GM10847 (cell line): ENCODE measurements around the gene STMN3.

Experiments used
- POLR2A ChIP-seq: IDR thresholded peaks from 2 replicates; pipeline ENCODE4 v1.6.1; 2011; ENCODE audit not compliant: insufficient read length; ENCODE audit errors: extremely low read depth

STMN3 gene

DNA sequence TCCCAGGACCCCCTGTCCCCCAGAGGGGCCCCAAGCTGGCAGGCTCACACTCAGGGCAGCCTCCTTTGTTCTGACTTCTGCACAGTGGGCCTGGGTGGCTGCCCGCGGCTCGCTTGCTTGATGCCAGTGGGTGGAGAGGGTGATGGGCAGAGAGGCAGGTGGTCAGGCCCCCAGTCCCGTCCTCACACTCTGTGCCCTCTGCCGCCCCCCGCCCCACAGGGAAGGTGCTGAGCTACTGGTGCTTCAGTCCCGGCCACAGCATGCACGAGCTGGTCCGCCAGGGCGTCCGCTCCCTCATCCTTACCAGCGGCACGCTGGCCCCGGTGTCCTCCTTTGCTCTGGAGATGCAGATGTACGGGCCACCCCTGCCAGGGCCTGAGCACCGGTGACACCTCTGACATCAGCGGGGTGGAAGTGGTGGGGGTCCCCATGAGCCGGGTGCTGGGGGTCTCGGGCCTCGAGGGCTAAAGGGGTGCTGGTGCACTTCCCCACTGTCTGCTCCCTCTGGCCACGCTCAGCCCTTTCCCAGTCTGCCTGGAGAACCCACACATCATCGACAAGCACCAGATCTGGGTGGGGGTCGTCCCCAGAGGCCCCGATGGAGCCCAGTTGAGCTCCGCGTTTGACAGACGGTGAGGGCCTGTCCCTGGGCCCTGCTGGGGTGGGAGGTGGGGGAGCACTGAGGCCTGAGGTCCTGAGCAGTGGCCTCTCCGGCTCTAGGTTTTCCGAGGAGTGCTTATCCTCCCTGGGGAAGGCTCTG lies 34.4 kb upstream of the STMN3 start:
- no peak for TF ChIP-seq POLR2A

DNA sequence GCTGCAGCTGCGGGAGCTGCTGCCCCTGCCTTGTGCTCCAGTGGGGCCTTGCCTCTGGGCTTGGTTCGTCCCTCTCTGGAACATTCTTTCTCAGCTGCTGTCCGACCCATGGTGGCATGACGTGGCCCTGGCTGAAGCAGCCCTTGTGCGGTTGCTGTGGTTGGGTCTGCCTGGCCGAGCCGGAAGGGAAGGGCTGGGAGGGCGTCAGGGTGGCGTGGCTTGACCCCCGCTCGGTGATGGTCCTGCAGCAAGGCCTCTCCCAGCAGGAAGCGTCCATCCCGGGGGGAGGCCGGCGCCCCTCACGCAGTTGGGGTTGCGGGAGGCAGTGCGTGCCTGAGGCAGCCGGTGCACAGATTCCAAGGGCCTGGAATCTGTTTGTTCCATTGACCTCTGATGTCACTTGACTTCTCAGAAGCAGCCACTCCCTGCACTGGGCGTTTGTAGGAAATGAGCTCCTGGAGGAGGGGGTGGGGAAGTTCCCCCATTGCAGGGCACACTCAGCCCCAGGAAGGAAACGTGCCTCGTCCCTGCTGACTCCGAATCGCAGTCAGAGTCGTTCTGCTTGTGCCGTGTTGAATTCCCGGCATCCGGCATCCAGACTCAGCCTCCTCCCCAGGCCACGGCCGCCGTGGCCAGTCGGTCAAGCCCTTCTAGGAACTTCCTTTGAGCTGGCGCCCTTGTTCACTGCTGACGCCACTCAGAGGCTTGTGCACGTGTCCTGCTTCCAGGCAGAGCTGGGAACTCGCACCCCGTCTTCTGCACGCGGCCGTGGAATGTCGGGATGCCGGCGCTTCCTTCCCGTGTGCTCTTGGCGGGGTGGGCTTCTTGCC lies 33.5 kb upstream of the STMN3 start:
- no peak for TF ChIP-seq POLR2A

DNA sequence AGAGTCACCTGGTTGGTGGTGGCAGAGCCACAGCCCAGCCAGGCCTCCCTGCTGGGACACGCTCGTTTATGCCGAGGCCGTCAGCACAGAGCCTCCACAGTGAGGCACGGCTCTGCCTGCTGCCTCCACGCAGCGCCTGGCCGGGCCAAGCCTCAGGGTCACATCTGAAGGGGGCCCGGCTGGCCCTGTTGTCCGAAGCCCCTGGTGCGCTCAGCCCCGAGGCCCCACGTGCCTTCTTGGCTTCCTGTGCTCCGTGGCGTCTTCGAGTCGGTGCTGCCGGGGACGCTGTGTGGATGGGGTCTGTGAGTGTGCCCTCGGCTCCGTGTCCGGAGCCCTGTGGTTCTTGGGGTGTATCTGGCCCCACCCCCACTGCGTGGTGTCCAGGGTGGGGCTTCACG lies 32.9 kb upstream of the STMN3 start:
- no peak for TF ChIP-seq POLR2A

DNA sequence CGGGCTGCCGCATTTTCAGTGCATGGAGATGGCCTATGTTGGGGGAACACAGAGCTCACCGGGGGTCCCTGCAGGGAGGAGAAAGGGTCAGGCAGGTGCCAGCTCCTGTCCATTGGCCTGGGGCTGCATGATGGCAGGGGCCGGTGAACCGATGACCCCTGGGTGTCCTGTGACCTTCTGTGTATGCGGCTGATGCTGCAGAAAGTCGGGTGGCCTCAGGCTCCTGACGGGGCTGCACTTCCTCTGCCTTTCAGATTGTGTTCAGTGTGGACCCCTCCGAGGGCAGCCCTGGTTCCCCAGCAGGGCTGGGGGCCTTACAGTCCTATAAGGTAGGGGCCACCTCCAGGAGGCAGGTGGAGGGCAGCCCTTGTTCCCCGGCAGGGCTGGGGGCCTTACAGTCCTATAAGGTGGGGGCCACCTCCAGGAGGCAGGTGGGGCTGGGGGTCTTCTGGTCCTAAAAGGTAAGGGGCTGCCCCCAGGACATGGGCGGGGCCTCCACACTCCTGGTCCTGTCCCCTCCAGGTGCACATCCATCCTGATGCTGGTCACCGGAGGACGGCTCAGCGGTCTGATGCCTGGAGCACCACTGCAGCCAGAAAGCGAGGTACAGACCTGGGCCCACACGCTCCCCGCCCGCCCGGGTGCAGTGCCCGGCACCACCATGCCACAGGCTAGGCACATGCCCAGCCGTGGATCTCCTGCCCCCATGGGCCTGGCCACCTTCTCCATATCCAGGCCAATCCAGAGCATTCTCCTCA lies 32.2 kb upstream of the STMN3 start:
- TF ChIP-seq POLR2A = no peak

DNA sequence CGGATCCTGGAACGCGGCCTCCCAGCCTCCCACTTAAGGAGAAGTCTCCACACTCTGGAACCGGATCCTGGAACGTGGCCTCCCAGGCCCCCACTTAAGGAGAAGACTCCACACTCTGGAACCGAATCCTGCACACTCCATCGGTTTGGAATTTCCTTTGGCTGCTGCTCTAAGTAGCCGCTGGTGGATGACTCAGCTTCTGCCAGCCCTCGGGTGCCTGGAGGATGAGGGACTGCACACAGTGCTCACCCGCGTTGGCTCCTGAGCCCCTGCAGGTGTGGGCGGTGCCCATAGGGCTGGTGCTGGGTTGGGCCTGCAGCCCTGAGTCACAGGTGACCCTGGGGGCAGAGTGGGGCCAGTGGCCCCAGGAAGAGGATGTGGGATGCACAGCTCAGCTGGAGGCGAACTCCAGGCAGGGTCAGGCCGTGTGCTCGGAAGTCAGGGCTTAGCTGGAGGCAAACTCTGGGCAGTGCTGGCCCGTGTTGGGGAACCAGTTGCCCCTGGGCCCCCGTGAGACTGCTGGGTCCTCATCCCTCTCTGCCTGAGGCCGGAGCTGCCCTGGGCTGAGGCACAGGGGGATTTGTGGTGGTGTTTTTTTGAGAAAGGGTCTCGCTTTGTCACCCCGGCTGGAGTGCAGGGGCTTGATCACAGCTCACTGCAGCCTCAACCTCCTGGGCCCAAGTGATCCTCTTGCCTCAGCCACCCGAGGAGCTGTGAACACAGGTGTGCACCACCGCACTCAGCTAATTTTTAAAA lies 29.3 kb upstream of the STMN3 start:
- TF ChIP-seq POLR2A = no peak

DNA sequence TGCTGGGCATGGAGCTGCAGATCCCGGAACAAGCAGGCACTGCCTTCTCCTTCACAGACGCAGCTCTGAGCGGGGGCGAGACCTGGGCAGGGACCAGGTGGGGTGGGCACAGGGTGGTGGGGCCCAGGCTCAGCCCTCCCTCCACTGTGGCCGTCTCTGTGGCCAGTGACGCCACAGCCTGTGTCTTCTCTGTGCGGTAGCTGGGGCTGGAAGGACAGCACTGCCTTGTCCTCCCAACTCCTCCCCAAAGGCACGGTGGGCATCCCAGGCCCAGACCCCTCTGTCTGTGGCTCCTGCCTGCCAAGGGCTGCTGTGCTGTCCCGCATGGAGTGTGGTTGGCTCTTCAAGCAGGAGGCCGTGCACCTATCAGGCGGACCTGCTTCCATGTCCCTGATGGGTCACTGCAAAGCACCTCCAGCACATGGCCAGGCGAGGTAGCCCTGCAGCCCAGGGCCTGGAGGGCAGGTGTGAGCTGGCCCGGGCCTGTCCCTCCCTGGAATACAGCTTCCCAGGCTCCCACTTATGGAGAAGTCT lies 28.5 kb upstream of the STMN3 start:
- no peak for TF ChIP-seq POLR2A

DNA sequence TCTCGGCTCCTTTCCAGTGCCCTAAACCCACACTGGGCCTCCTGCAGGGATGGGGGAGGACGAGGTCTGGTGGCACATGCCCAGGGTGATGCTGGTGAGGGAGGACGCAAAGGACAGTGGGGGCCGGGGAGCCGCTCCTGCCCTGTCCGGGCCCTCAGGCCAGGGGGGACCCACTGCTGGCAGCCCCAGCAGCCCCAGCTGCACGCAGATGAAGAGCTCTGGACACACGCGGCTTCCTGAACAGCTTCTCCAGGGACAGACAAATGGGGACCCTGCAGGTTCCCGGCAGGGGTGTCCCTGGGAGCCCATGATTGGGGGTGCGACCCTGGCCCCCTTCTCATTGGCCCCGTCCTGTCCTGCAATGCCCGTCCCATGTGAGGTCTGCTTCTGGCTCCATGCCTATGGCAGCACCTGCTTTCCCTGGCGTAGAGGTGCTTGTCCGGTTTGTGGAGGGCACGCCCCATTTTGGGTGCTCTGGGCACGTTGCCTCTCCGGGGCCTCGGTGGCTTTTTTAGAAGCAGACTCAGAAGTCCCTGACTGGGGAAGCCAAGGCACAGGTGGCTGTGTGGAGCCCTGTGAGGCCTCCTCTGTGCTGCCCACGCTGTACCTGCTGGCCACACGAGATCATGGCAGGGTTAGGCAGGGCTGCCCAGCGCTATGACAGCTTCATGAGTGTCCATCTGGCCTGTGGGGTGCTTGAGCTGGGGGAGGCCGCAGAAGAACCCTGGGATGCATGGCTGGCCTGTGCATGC lies 27.8 kb upstream of the STMN3 start:
- no peak for TF ChIP-seq POLR2A

DNA sequence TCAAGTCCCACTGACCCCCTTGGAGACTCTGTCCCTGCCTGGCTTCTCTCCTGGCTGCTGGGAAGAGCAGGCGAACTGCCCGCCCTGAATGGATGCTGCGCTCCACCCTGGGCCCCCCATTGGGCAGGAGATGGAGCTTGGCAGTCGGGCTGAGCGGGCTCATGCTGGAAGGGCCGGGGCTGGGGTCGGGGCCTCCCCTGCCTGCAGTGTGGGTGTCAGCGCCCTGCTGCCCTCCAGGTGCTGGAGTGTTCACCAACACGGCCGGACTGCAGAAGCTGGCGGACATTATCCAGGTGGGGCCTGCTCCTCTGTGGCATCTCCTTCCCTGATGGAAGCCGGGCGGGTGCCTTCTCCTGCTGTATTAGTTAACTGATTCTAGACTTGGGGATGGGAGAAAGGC lies 27.2 kb upstream of the STMN3 start:
- TF ChIP-seq POLR2A = no peak

DNA sequence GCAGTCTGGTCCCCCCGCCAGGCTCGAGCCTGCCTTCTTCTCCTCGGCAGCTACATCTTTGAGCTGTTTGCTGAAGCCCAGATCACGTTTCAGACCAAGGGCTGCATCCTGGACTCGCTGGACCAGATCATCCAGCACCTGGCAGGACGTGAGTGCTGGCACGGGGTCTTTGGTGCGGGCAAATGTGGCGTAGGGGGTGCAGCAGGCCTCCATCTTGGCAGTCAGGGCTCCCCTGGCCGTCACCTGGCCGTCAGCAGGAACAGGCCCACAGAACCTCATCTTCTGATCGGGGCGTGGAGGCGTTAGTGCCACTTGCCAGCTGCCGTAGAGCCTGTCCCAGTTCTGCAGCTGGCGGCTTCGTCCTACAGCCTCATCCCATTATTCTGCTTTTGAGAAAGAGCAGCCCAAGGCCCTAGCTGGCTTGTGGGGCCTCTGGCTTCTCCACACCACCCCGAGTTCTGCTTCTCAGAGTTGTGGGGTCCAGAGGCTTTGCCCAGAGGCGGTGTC lies 26.6 kb upstream of the STMN3 start:
- no peak for TF ChIP-seq POLR2A

DNA sequence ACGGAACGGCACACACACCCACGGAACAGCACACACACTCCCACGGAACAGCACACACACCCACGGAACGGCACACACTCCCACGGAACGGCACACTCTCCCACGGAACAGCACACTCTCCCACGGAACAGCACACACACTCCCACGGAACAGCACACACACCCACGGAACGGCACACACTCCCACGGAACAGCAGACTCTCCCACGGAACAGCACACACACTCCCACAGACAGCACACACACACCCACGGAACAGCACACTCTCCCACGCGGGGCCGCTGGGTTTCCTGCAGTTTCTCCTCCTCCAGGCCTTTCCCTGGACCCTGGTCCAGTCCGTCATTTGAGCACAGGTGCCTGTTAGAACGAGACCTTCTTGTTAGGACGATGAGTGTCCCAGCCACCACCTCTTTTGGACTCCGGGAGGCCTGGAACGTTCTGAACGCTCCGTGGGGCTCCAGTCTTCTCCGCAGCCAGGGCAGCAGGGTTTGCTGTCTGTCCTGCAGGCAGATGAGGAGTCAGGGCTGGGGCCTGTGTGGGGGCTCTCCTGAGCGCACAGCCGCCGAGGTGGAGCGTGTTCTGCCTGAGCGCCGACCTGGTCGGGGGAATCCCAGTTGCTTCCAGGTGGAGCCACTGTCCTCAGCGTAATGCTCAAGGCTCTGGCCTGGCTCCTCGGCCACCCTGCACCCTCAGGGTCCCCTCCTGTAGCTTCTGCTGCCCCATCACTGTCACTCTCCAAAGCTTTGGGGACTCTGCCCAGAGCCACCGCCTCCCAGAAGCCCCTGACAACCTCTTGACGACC lies 25.6 kb upstream of the STMN3 start:
- TF ChIP-seq POLR2A = no peak

DNA sequence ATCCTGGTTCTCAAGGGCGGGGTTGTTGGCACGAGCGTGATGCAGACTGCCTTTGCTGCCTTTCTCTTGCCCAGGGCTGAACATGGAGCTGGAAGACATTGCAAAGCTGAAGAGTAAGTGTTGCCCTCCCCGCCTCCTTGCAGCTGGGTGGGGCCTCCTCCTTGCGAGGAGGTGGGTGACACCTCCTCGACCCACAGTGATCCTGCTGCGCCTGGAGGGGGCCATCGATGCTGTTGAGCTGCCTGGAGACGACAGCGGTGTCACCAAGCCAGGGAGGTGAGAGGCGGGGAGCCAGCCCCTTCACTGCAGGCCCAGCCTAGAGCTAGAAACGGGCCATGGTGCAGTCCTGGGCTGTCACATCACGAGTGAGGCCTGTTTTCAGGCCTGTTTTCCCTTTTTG lies 24.8 kb upstream of the STMN3 start:
- no peak for TF ChIP-seq POLR2A

DNA sequence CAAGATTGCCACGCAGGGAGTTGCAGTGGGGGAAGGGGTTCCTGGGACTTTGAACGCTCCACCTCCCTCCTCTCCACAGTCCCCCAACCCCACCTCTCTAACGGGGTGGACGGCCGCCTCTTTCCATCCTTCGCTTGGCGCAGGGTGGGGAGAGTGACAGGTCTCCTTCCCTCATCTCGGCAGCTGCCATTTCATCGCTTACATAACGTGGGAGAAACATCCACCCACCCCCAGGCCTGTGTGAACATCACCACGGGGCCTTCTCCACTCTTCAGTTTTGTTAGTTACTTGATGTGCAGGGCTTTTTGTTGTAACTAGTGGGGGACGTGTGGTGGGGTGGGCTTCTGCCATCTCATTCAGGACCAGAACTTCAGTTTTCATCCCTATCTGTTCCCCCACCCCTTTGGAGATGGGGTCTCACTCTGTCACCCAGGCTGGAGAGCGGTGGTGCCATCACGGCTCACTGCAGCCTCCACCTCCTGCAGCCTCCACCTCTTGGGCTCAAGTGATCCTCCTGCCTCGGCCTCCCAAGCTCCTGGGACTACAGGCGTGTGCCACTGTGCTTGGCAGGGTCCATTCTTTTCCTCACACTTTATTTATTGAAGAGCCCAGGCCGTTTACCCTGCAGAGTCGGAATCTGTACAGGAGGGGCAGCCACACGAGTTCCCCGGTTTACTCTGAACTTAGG lies 22.6 kb upstream of the STMN3 start:
- no peak for TF ChIP-seq POLR2A

DNA sequence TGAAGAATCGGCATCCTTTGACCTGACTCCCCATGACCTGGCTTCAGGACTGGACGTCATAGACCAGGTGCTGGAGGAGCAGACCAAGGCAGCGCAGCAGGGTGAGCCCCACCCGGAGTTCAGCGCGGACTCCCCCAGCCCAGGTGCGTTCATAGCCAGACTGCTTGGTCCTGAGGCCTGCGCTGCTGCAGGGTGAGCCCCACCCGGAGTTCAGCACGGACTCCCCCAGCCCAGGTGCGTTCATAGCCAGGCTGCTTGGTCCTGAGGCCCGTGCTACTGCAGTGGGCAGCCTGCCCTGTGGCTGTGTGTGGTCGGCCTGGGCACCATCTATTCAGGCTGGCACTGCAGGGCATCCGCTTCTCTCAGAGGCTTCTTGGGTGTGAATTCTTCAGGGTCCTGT lies 20.7 kb upstream of the STMN3 start:
- TF ChIP-seq POLR2A = no peak
